HEK293 (cell line): Measurements from ENCODE around the gene ACTR8.

ENCODE experiments used
- CTCF ChIA-PET: fragments of 350-600 bp; formaldehyde crosslinking; extraction: SDS; loops from one replicate; lab custom pipeline; 2021; ENCODE audit warnings: antibody characterized with exemption; lab: Yijun Ruan, JAX
- POLR2A ChIA-PET: fragments of 300-600 bp; formaldehyde crosslinking; extraction: SDS; loops from one replicate; lab custom pipeline; 2020; ENCODE audit warnings: antibody characterized with exemption, inconsistent platforms; lab: Yijun Ruan, JAX
- H3K27ac ChIP-seq: fragments of 200-500 bp; sonication (Bioruptor generic); 2 replicates; pipeline ENCODE4 v1.5.1; 2014; ENCODE audit warnings: low read depth, low read length, control low read depth, inconsistent platforms; ENCODE audit errors: extremely low read depth
- H3K36me3 ChIP-seq, 2 experiments: fragments of 200-500 bp in 1 of 2; sonication (Bioruptor generic) in 1 of 2; 1 replicate in 1 of 2; 2 replicates in 1 of 2; pipeline ENCODE4 v1.5.1; 2014 to 2017; ENCODE audit warnings: inconsistent platforms in 2 of 2, low read length in 2 of 2; ENCODE audit not compliant: control insufficient read depth in 2 of 2, insufficient read depth in 1 of 2
- H3K4me1 ChIP-seq: fragments of 200-500 bp; sonication (Bioruptor generic); 2 replicates; pipeline ENCODE4 v1.5.1; 2014; ENCODE audit warnings: mild to moderate bottlenecking, low read length, inconsistent platforms; ENCODE audit not compliant: control insufficient read depth, insufficient read depth
- H3K4me3 ChIP-seq: 2 replicates; pipeline ENCODE4 v1.5.1; 2011; ENCODE audit warnings: low read depth, mild to moderate bottlenecking, control low read depth, low read length, moderate library complexity
- H3K9me3 ChIP-seq: fragments of 200-500 bp; sonication (Bioruptor generic); 2 replicates; pipeline ENCODE4 v1.5.1; 2014; ENCODE audit warnings: low read depth, low read length, inconsistent platforms; ENCODE audit not compliant: control insufficient read depth, insufficient read depth
- ZBTB21 ChIP-seq: fragments of 450-650 bp; formaldehyde crosslinking; IDR thresholded peaks from 2 replicates; pipeline ENCODE4 v1.5.1; 2017; ENCODE audit warnings: missing biosample characterization, missing genetic modification characterization
- ZNF174 ChIP-seq: fragments of 450-650 bp; formaldehyde crosslinking; IDR thresholded peaks from 2 replicates; pipeline ENCODE4 v1.5.0; 2017; ENCODE audit warnings: missing biosample characterization, mild to moderate bottlenecking, missing genetic modification characterization
- ZNF223 ChIP-seq: fragments of 450-650 bp; formaldehyde crosslinking; IDR thresholded peaks from 2 replicates; pipeline ENCODE4 v1.5.1; 2016; ENCODE audit warnings: missing biosample characterization, missing genetic modification characterization
- ZNF311 ChIP-seq: fragments of 450-650 bp; formaldehyde crosslinking; IDR thresholded peaks from 2 replicates; pipeline ENCODE4 v1.5.1; 2017; ENCODE audit warnings: missing biosample characterization, missing genetic modification characterization, borderline replicate concordance
- ZNF350 ChIP-seq: fragments of 450-650 bp; formaldehyde crosslinking; IDR thresholded peaks from 2 replicates; pipeline ENCODE4 v1.5.0; 2017; ENCODE audit warnings: missing biosample characterization, mild to moderate bottlenecking, missing genetic modification characterization
- ZNF391 ChIP-seq: fragments of 450-650 bp; formaldehyde crosslinking; IDR thresholded peaks from 2 replicates; pipeline ENCODE4 v1.5.1; 2016; ENCODE audit warnings: low read depth, missing biosample characterization, missing genetic modification characterization, borderline replicate concordance
- ZNF433 ChIP-seq: fragments of 450-650 bp; formaldehyde crosslinking; IDR thresholded peaks from 2 replicates; pipeline ENCODE4 v1.5.1; 2016; ENCODE audit warnings: missing biosample characterization, missing genetic modification characterization, low read depth
- ZNF561 ChIP-seq: fragments of 450-650 bp; IDR thresholded peaks from 2 replicates; pipeline ENCODE4 v1.5.1; 2018; ENCODE audit warnings: missing biosample characterization, missing genetic modification characterization, borderline replicate concordance
- ZNF677 ChIP-seq: fragments of 450-650 bp; IDR thresholded peaks from 2 replicates; pipeline ENCODE4 v1.5.0; 2018; ENCODE audit warnings: missing biosample characterization, mild to moderate bottlenecking, missing genetic modification characterization, moderate library complexity
- TF ChIP-seq, protein P1 (sequence below): fragments of 450-650 bp; formaldehyde crosslinking; IDR thresholded peaks from 2 replicates; pipeline ENCODE4 v1.5.1; 2017; ENCODE audit warnings: missing biosample characterization, missing genetic modification characterization
- TF ChIP-seq, protein P2 (sequence below): fragments of 450-650 bp; formaldehyde crosslinking; IDR thresholded peaks from 2 replicates; pipeline ENCODE4 v1.5.1; 2017; ENCODE audit warnings: missing biosample characterization, missing genetic modification characterization
- TF ChIP-seq, protein P3 (sequence below): fragments of 450-650 bp; IDR thresholded peaks from 2 replicates; pipeline ENCODE4 v1.5.1; 2018; ENCODE audit warnings: missing biosample characterization, missing genetic modification characterization
- TF ChIP-seq, protein P4 (sequence below): fragments of 450-650 bp; formaldehyde crosslinking; IDR thresholded peaks from 2 replicates; pipeline ENCODE4 v1.5.1; 2016; ENCODE audit warnings: missing biosample characterization, missing genetic modification characterization, low read depth
- TF ChIP-seq, protein P5 (sequence below): fragments of 450-650 bp; formaldehyde crosslinking; conservative IDR thresholded peaks from 2 replicates; pipeline ENCODE4 v1.5.1; 2016; ENCODE audit warnings: low read depth, missing biosample characterization, missing genetic modification characterization
- TF ChIP-seq, protein P6 (sequence below): fragments of 450-650 bp; formaldehyde crosslinking; IDR thresholded peaks from 2 replicates; pipeline ENCODE4 v1.5.1; 2016; ENCODE audit warnings: missing biosample characterization, missing genetic modification characterization, borderline replicate concordance

The ACTR8 gene

DNA sequence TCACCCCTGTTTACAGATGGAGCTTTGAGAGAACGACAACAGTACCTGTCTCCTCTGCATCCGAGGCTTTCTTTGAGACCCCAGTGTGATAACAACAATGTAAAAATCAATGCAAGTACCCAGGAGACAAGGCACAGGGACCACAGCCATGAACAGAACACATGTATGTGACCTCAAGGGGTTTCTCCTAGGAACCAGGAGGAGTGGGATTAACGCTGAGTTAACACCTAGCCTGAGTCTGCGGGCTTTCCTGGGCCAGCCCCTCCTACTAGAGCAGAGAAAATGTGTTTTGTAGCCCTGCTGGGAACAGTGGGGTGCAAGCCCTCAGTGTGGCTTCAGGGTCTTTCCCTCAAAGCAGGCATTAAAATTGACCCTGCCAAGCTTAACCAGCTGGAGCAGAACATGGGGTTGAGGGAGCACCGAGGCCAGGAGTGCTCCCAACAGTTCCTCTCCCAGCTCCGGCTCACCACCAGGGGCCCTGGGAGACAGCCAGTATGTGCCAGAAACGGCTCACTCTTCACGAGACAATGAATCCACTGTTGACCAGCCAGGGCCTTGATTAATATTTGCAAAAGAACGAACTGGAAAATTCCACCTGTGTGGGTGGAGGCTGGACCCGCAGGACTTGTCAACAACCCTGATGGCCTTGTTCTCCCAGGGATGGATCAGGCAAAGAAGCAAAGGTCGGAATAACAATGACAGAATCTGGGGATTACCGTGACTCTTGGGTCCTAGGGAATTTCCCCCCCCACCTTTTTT lies 39.3 kb downstream of the ACTR8 start (continued):
- TF ChIP-seq, protein P1, sequence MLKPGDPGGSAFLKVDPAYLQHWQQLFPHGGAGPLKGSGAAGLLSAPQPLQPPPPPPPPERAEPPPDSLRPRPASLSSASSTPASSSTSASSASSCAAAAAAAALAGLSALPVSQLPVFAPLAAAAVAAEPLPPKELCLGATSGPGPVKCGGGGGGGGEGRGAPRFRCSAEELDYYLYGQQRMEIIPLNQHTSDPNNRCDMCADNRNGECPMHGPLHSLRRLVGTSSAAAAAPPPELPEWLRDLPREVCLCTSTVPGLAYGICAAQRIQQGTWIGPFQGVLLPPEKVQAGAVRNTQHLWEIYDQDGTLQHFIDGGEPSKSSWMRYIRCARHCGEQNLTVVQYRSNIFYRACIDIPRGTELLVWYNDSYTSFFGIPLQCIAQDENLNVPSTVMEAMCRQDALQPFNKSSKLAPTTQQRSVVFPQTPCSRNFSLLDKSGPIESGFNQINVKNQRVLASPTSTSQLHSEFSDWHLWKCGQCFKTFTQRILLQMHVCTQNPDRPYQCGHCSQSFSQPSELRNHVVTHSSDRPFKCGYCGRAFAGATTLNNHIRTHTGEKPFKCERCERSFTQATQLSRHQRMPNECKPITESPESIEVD (tag by site-specific recombination): no peak
- TF ChIP-seq ZNF223 (tag by site-specific recombination): no peak
- TF ChIP-seq, protein P2, sequence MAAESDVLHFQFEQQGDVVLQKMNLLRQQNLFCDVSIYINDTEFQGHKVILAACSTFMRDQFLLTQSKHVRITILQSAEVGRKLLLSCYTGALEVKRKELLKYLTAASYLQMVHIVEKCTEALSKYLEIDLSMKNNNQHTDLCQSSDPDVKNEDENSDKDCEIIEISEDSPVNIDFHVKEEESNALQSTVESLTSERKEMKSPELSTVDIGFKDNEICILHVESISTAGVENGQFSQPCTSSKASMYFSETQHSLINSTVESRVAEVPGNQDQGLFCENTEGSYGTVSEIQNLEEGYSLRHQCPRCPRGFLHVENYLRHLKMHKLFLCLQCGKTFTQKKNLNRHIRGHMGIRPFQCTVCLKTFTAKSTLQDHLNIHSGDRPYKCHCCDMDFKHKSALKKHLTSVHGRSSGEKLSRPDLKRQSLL (tag by site-specific recombination): no peak
- no peak for TF ChIP-seq ZNF311
- no peak for TF ChIP-seq ZNF174 (tag by site-specific recombination)
- no peak for TF ChIP-seq ZNF433 (tag by site-specific recombination)
- TF ChIP-seq, protein P3, sequence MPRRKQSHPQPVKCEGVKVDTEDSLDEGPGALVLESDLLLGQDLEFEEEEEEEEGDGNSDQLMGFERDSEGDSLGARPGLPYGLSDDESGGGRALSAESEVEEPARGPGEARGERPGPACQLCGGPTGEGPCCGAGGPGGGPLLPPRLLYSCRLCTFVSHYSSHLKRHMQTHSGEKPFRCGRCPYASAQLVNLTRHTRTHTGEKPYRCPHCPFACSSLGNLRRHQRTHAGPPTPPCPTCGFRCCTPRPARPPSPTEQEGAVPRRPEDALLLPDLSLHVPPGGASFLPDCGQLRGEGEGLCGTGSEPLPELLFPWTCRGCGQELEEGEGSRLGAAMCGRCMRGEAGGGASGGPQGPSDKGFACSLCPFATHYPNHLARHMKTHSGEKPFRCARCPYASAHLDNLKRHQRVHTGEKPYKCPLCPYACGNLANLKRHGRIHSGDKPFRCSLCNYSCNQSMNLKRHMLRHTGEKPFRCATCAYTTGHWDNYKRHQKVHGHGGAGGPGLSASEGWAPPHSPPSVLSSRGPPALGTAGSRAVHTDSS (tag by site-specific recombination): no peak
- no peak for TF ChIP-seq ZNF561 (tag by site-specific recombination)
- TF ChIP-seq, protein P4, sequence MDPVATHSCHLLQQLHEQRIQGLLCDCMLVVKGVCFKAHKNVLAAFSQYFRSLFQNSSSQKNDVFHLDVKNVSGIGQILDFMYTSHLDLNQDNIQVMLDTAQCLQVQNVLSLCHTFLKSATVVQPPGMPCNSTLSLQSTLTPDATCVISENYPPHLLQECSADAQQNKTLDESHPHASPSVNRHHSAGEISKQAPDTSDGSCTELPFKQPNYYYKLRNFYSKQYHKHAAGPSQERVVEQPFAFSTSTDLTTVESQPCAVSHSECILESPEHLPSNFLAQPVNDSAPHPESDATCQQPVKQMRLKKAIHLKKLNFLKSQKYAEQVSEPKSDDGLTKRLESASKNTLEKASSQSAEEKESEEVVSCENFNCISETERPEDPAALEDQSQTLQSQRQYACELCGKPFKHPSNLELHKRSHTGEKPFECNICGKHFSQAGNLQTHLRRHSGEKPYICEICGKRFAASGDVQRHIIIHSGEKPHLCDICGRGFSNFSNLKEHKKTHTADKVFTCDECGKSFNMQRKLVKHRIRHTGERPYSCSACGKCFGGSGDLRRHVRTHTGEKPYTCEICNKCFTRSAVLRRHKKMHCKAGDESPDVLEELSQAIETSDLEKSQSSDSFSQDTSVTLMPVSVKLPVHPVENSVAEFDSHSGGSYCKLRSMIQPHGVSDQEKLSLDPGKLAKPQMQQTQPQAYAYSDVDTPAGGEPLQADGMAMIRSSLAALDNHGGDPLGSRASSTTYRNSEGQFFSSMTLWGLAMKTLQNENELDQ (tag by site-specific recombination): no peak

DNA sequence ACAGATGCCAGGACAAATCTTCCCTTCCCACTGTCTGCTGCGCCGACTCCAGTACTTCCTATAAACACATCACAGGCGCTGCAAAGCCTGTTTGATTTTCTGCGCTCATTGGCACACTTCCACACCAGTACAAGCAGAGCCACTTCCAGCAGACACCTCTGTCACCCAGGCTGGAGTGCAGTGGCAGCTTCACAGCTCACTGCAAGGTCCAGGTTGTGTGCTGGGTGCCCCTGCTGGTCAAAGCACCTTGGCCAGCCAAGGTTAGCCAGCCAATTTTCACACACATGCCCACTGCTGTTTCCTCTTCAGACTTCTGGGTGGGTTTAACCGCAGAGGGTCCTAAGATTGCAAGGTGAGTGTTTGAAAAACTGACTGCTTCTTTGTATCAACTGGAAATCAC lies 40.7 kb downstream of the ACTR8 start:
- Histone ChIP-seq H3K4me3 (no peak overlapping the region), H3K36me3 (peaks cover 0 to 26% of the 10 kb centered on the region in 2 experiments; a peak in 1 of 3 replicates), H3K27ac (no peak overlapping the region), H3K9me3 (no peaks in the 10 kb centered on the region), H3K4me1 (no peaks in the 10 kb centered on the region)
- no peak for TF ChIP-seq ZNF391 (tag by site-specific recombination)
- TF ChIP-seq, protein P5, sequence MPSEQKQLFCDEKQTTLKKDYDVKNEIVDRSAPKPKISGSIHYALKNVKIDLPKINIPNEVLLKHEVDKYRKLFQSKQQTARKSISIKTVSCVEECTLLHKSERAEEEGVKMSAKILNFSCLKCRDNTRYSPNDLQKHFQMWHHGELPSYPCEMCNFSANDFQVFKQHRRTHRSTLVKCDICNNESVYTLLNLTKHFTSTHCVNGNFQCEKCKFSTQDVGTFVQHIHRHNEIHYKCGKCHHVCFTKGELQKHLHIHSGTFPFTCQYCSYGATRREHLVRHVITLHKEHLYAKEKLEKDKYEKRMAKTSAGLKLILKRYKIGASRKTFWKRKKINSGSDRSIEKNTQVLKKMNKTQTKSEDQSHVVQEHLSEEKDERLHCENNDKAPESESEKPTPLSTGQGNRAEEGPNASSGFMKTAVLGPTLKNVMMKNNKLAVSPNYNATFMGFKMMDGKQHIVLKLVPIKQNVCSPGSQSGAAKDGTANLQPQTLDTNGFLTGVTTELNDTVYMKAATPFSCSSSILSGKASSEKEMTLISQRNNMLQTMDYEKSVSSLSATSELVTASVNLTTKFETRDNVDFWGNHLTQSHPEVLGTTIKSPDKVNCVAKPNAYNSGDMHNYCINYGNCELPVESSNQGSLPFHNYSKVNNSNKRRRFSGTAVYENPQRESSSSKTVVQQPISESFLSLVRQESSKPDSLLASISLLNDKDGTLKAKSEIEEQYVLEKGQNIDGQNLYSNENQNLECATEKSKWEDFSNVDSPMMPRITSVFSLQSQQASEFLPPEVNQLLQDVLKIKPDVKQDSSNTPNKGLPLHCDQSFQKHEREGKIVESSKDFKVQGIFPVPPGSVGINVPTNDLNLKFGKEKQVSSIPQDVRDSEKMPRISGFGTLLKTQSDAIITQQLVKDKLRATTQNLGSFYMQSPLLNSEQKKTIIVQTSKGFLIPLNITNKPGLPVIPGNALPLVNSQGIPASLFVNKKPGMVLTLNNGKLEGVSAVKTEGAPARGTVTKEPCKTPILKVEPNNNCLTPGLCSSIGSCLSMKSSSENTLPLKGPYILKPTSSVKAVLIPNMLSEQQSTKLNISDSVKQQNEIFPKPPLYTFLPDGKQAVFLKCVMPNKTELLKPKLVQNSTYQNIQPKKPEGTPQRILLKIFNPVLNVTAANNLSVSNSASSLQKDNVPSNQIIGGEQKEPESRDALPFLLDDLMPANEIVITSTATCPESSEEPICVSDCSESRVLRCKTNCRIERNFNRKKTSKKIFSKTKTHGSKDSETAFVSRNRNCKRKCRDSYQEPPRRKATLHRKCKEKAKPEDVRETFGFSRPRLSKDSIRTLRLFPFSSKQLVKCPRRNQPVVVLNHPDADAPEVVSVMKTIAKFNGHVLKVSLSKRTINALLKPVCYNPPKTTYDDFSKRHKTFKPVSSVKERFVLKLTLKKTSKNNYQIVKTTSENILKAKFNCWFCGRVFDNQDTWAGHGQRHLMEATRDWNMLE: no peak
- no peak for TF ChIP-seq ZNF677
- TF ChIP-seq, protein P6, sequence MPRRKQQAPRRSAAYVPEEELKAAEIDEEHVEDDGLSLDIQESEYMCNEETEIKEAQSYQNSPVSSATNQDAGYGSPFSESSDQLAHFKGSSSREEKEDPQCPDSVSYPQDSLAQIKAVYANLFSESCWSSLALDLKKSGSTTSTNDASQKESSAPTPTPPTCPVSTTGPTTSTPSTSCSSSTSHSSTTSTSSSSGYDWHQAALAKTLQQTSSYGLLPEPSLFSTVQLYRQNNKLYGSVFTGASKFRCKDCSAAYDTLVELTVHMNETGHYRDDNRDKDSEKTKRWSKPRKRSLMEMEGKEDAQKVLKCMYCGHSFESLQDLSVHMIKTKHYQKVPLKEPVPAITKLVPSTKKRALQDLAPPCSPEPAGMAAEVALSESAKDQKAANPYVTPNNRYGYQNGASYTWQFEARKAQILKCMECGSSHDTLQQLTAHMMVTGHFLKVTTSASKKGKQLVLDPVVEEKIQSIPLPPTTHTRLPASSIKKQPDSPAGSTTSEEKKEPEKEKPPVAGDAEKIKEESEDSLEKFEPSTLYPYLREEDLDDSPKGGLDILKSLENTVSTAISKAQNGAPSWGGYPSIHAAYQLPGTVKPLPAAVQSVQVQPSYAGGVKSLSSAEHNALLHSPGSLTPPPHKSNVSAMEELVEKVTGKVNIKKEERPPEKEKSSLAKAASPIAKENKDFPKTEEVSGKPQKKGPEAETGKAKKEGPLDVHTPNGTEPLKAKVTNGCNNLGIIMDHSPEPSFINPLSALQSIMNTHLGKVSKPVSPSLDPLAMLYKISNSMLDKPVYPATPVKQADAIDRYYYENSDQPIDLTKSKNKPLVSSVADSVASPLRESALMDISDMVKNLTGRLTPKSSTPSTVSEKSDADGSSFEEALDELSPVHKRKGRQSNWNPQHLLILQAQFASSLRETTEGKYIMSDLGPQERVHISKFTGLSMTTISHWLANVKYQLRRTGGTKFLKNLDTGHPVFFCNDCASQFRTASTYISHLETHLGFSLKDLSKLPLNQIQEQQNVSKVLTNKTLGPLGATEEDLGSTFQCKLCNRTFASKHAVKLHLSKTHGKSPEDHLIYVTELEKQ (tag by site-specific recombination): no peak
- TF ChIP-seq ZBTB21 (tag by site-specific recombination): no peak
- TF ChIP-seq ZNF350: no peak
- POLR2A ChIA-PET: no interaction called here
- CTCF ChIA-PET: no interaction called here
